ENCODE data around the gene PGRMC2. TPM values are rescaled to one million over a fixed set of nuclear protein-coding genes. Genes with fewer than 3 reads are reported as not detected.

PGRMC2 gene
- total RNA-seq, 1 donor from 2014 or later = 64.3 TPM

DNA sequence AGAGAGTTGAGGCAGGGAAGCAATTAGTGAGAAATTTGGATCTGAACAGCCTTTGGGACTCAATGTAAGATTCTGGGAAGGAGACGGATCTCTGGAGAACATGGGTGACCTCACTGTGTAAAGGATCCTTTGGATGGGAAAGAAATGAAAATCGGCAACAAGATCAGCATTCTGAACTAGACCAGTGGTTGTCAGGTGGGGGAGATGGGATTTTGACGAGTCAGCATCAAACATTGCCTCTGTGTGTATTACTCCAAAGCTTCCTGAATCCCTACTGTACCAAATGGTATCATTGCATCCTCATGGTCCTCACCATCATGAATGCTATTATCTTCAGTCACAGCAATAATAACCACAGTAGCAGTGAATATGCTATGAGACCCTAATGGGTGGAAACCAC lies 52.8 kb downstream of the PGRMC2 start:
- intact Hi-C loops (cut with micrococcal nuclease) = no loop called here
- DNase-seq (no peak), ATAC-seq (no peak)

DNA sequence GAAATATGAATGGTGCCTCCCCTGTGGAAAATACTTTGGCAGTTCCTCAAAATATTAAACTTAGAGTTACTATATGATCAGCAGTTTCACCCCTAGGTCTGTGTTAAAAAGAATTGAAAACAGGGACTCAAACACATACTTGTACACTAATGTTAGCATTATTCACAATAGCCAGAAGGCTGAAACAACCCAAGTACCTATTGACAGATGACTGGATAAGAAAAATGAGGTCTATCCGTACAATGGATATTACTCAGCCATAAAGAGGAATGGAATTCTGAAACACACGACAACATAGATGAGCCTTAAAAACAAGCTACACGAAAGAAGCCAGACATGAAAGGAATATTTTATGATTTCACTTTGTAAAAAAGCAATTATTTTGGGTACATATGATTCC lies 54.9 kb downstream of the PGRMC2 start:
- intact Hi-C loops (cut with micrococcal nuclease) = no loop called here
- DNase-seq (no peak), ATAC-seq (no peak)

DNA sequence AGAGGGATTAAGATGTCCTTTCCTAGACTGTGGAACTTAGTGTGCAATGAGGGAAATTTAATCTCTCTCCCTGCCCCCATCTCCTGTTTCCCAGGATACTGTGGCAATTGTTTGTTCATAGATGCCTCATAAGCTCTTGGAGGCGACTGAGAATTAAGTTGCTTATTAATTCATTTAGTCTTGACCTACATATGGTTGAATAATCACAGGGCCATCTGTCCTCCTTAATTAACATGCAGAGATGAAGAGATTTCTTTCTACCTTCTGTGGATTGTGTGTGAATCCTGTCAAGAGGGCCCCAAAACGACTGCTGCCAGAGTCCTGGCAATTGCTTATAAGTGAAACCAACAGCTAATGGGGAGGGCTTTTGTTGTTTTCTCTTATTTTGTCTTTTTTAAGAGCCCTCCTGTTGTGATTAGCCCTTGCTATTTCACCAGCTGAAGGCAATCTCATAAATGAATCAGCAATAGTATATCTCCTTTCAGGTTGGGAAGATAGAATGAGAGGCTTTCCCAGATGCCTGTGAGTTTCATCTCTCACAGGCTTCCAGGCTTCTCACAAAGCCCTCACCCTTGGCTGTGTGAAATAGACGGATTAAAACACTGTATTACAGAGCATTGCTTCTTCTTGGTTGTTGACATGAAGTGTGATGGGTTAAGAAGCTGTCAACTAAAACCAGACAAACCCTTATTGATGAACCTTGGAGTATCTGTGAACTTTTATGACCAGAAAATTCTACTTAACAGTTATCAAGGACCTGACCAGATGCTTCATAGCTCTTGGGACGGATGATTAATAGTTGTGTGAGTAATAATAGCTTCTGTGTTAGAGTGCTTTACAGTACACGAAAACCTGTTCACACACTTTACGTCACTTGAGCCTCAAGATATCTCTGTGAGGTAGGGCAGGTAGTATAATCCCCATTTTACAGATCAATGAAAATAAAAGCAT lies 58.5 kb downstream of the PGRMC2 start:
- ATAC-seq = no peak

DNA sequence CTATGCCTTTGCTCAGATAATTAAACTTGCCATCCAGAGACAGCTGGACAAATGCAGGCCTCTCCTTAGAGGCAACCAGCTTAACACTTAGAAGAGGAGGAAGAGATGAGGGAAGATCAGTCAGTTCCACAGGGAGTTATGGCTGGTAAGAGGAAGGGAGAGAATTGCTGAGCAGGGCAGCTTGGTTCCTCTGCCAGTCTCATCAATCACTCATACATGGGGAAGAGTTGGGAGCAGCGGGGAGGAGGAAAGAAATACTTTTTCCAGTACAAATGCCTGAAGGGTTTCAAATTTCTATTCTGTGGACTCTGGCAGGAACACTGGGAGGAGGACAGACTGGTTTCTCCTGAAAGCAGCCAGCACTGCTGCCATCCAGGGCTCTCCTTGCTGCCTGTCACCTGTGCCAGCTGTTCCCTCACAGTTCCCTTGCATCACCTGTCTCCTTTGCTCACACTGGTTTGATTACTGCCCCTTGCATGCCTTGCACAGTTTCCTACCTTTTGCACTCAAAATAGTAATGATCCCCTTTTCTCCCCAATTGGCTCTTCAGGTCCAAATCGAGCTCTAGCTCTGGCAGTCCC lies 59.5 kb downstream of the PGRMC2 start:
- no peak for ATAC-seq
- no peak for DNase-seq
- intact Hi-C loops (cut with micrococcal nuclease) = no loop called here

More for the DNA sequence above, 58.5 kb downstream of the PGRMC2 start:
- intact Hi-C loops (cut with micrococcal nuclease) = no loop called here
- DNase-seq = no peak

DNA sequence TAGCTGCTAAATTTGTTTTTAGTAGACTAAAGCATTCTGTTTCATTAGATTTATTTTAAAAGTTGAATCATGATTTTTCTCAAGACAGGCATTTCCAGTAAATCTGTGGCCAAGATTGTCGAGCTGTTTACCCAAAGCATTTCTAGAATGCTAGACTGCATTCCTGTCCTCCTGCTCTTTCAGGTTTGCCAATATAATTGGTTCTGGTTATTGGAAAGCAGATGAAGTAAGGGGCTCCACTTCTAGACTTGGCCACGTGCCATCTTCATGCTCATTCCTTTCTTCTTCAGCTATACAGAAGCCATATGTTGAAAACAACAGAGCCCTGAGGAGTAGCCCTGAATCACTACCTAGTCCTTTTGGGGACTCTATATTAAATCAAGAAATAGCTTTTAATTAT lies 62.5 kb downstream of the PGRMC2 start:
- no peak for ATAC-seq
- intact Hi-C loops (cut with micrococcal nuclease) = no loop called here

DNA sequence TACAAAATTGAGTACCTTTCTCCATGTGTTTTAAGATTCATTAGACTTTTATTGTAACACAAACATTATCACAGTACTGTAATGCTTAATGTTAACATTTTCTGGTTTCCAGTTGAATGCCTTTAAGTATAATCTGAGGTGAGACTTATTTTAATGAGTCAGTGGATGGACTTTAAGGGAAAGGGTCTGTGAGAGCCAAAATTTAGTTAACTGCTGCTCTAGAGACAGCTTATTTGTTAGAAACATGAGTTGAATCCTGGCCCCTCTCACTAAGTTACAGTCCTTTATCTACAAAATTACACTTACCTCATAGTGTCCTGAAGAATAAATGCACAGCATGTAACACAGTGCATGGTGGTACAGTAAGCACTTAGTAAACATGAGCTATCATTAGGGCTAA lies 66.0 kb downstream of the PGRMC2 start:
- ATAC-seq = no peak
- no peak for DNase-seq
- intact Hi-C loops (cut with micrococcal nuclease) = no loop called here

More for the DNA sequence above, 62.5 kb downstream of the PGRMC2 start:
- DNase-seq = no peak

DNA sequence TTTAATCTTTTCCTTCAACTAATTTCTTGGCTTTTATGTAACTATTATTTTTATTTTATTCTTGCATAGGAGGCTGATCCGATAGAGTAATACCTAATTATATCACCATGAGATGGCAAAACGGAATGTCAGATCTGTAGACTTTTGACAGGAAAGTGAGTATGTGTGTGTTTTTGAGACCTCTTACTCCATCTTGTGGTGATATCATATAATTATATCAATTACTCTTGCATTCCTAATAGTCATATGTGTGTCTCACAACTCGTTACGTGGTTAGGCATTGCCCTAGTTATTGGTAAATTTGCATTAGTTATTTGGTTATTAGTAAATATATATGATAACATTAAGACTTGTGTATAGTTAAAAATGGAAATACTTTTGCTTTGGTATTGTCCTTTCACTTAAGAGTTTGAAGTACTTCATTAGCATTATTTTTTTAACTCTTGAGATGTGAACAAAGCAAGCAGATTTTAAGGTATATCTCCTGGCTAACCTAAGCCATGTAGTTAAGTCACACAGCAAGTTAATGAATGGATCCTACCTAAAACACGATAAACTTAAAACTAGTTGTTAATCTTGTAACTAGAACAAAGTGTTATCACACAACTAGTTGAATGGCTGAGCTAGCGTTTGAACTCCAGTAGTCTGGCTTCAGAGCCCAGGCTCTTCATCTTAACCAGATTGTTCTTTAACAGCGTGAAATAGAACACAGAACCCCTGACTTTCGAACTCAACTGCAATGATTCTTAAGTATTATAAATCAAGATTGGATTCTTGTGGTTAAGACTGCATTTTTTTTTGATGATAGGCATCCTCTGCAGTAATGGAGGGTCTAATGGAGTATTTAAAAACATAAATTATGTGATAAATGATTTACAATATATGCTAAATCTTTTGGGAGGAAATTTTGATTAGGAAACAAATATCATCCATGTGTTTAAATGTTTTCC lies 67.1 kb downstream of the PGRMC2 start:
- intact Hi-C loops (cut with micrococcal nuclease) = no loop called here
- ATAC-seq (no peak), DNase-seq (no peak)

Other genes starting within 250 kb of the PGRMC2 start
- gene LARP1B, start 226.5 kb downstream of the PGRMC2 start, total RNA-seq = 15.9 TPM